HepG2 (cell line): ENCODE data around the gene DOK7. TPM values are rescaled to one million over a fixed set of nuclear protein-coding genes. Genes with fewer than 3 reads are reported as not detected.

Source experiments
- AKAP8 ChIP-seq: sonication (generic); formaldehyde crosslinking; IDR thresholded peaks from 2 replicates; pipeline ENCODE4 v1.5.1; 2020; ENCODE audit warnings: mild to moderate bottlenecking, missing genetic modification reagents
- FLYWCH1 ChIP-seq: sonication (generic); formaldehyde crosslinking; IDR thresholded peaks from 2 replicates; pipeline ENCODE4 v1.8.1; 2023; ENCODE audit warnings: mild to moderate bottlenecking, missing genetic modification reagents
- HNRNPL ChIP-seq: fragments of 200-400 bp; formaldehyde crosslinking; IDR thresholded peaks from 2 replicates; pipeline ENCODE4 v1.6.1; 2017; ENCODE audit warnings: mild to moderate bottlenecking, low read depth, low read length
- MIER3 ChIP-seq: IDR thresholded peaks from 2 replicates; pipeline ENCODE4 v1.6.1; 2016; ENCODE audit warnings: missing compliant biosample characterization, borderline replicate concordance
- TAF15 ChIP-seq: fragments of 200-400 bp; formaldehyde crosslinking; IDR thresholded peaks from one replicate; pipeline ENCODE4 v1.6.1; 2018; ENCODE audit warnings: mild to moderate bottlenecking, low read depth, low read length; ENCODE audit not compliant: poor library complexity, severe bottlenecking
- TBL1XR1 ChIP-seq: fragments of 150-350 bp; IDR thresholded peaks from 2 replicates; pipeline ENCODE4 v1.6.1; 2014; ENCODE audit warnings: borderline replicate concordance, low read length; ENCODE audit not compliant: partially characterized antibody
- TBX2 ChIP-seq: sonication (generic); formaldehyde crosslinking; IDR thresholded peaks from 2 replicates; pipeline ENCODE4 v1.5.0; 2020; ENCODE audit warnings: missing genetic modification reagents, mild to moderate bottlenecking, borderline replicate concordance
- ZFX ChIP-seq: sonication (generic); formaldehyde crosslinking; IDR thresholded peaks from 2 replicates; pipeline ENCODE4 v1.4.0; 2020; ENCODE audit warnings: mild to moderate bottlenecking, low read depth, missing genetic modification reagents, moderate library complexity
- ZNF17 ChIP-seq: sonication (generic); formaldehyde crosslinking; IDR thresholded peaks from 2 replicates; pipeline ENCODE4 v1.5.0; 2020; ENCODE audit warnings: mild to moderate bottlenecking, missing genetic modification reagents
- ZNF30 ChIP-seq: sonication (generic); formaldehyde crosslinking; IDR thresholded peaks from 2 replicates; pipeline ENCODE4 v1.5.0; 2020; ENCODE audit warnings: mild to moderate bottlenecking, missing genetic modification reagents
- ZNF318 ChIP-seq: sonication (generic); formaldehyde crosslinking; IDR thresholded peaks from 2 replicates; pipeline ENCODE4 v1.4.0; 2020; ENCODE audit warnings: mild to moderate bottlenecking, missing genetic modification reagents
- ZNF605 ChIP-seq: sonication (generic); formaldehyde crosslinking; IDR thresholded peaks from 2 replicates; pipeline ENCODE4 v1.8.0; 2022; ENCODE audit warnings: mild to moderate bottlenecking, missing genetic modification reagents
- polyA plus RNA-seq, 8 experiments: library from polyadenylated mRNA; depleted of rRNA in 3 of 8; stranded (reverse) in 7 of 8; unstranded in 1 of 8; fragments of >200 nt; fragmentation: Illumina TruSeq in 4 of 8; extraction: Trizol in 4 of 8; gene quantifications; 2 replicates each; pipeline versions ENCODE4 v1.2.1 to v1.2.3, GENCODE V29; 2011 to 2016; ENCODE audit warnings: low read depth in 4 of 8, missing spikeins in 1 of 8, mixed read lengths in 1 of 8; ENCODE audit not compliant: insufficient read depth in 1 of 8
- total RNA-seq, 5 experiments: library from RNA; depleted of rRNA; stranded (reverse); fragments of >200 nt; fragmentation: Illumina TruSeq; extraction: Trizol; gene quantifications; 2 replicates each; pipeline ENCODE4 v1.2.3, GENCODE V29; 2016; ENCODE audit warnings: low read depth in 1 of 5
- TF ChIP-seq, protein P1 (sequence below): sonication (generic); formaldehyde crosslinking; IDR thresholded peaks from 2 replicates; pipeline ENCODE4 v1.8.1; 2023; ENCODE audit warnings: mild to moderate bottlenecking, missing genetic modification reagents

The DOK7 gene
- total and polyA plus RNA-seq, 2 of the 13 experiments (the other 11 are each of a cell fraction or from before 2014, with no cell fraction given), result 0.03 to 0.07 TPM

- no peak for TF ChIP-seq TAF15
- TF ChIP-seq ZNF318 (CRISPR knock-in tag), result no peak
- 0 out of 2 replicates have a peak, but pooled peaks have one; percentile 14 for TF ChIP-seq ZNF17 (CRISPR knock-in tag)
- TF ChIP-seq ZFX (CRISPR knock-in tag), result no peak
- TF ChIP-seq TBL1XR1, result no peak
- no peak for TF ChIP-seq ZNF605 (CRISPR knock-in tag)
- no peak for TF ChIP-seq TBX2 (CRISPR knock-in tag)
- TF ChIP-seq, protein P1, sequence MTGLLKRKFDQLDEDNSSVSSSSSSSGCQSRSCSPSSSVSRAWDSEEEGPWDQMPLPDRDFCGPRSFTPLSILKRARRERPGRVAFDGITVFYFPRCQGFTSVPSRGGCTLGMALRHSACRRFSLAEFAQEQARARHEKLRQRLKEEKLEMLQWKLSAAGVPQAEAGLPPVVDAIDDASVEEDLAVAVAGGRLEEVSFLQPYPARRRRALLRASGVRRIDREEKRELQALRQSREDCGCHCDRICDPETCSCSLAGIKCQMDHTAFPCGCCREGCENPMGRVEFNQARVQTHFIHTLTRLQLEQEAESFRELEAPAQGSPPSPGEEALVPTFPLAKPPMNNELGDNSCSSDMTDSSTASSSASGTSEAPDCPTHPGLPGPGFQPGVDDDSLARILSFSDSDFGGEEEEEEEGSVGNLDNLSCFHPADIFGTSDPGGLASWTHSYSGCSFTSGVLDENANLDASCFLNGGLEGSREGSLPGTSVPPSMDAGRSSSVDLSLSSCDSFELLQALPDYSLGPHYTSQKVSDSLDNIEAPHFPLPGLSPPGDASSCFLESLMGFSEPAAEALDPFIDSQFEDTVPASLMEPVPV, result no peak
- no peak for TF ChIP-seq FLYWCH1 (CRISPR knock-in tag)
- peak; percentile 93 for TF ChIP-seq HNRNPL
- TF ChIP-seq ZNF30 (CRISPR knock-in tag), result no peak
- no peak for TF ChIP-seq AKAP8 (CRISPR knock-in tag)
- TF ChIP-seq MIER3 (CRISPR knock-in tag), result no peak
Measured at GRCh38 chr4:3436798-3437581, 26.1 kb upstream of the DOK7 start (continued).
